GM11168 (cell line): ENCODE measurements around the gene B4GALNT3.

Experiments
- in situ Hi-C: fragments of 300-500 bp; cut with MboI; formaldehyde crosslinking; loops from one replicate; pipeline ENCODE4 v1.12.0; 2022; ENCODE audit warnings: low sequenced_read_pairs; ENCODE audit not compliant: unreplicated experiment

Gene B4GALNT3

GRCh38 chr12:466762-467161 is 7.0 kb downstream of the B4GALNT3 start:
- in situ Hi-C loops, result no loop called here

- in situ Hi-C loops, result no loop called here
Observed at GRCh38 chr12:467591-467990, 7.9 kb downstream of the B4GALNT3 start.

GRCh38 chr12:468671-469389 is 9.1 kb downstream of the B4GALNT3 start:
- in situ Hi-C loops, result no loop called here

GRCh38 chr12:470133-470532 is 10.4 kb downstream of the B4GALNT3 start:
- in situ Hi-C loops, result no loop called here

GRCh38 chr12:473198-473597 is 13.5 kb downstream of the B4GALNT3 start:
- in situ Hi-C loops, result no loop called here

GRCh38 chr12:473863-474577 is 14.3 kb downstream of the B4GALNT3 start:
- in situ Hi-C loops, result no loop called here

- in situ Hi-C loops, result no loop called here
Observed at GRCh38 chr12:475286-475685, 15.5 kb downstream of the B4GALNT3 start.

GRCh38 chr12:479161-479560 is 19.4 kb downstream of the B4GALNT3 start:
- in situ Hi-C loops, result no loop called here

- in situ Hi-C loops, result no loop called here
Observed at GRCh38 chr12:480831-481816, 21.4 kb downstream of the B4GALNT3 start.

GRCh38 chr12:482061-482460 is 22.3 kb downstream of the B4GALNT3 start:
- in situ Hi-C loops, result no loop called here

- in situ Hi-C loops, result no loop called here
Observed at GRCh38 chr12:484096-484495, 24.4 kb downstream of the B4GALNT3 start.

GRCh38 chr12:490260-490659 is 30.5 kb downstream of the B4GALNT3 start:
- in situ Hi-C loops, result no loop called here

GRCh38 chr12:495466-495865 is 35.7 kb downstream of the B4GALNT3 start:
- in situ Hi-C loops, result no loop called here

GRCh38 chr12:496736-497135 is 37.0 kb downstream of the B4GALNT3 start:
- in situ Hi-C loops, result no loop called here

GRCh38 chr12:497501-498160 is 37.9 kb downstream of the B4GALNT3 start:
- in situ Hi-C loops, result no loop called here

- in situ Hi-C loops, result no loop called here
Observed at GRCh38 chr12:499837-500458, 40.2 kb downstream of the B4GALNT3 start.

- in situ Hi-C loops, result no loop called here
Observed at GRCh38 chr12:501722-502447, 42.1 kb downstream of the B4GALNT3 start.

- in situ Hi-C loops, result no loop called here
Observed at GRCh38 chr12:503111-503761, 43.5 kb downstream of the B4GALNT3 start.

- in situ Hi-C loops, result no loop called here
Observed at GRCh38 chr12:505221-505620, 45.5 kb downstream of the B4GALNT3 start.
